Left lung (tissue), 10 donors: ENCODE data around the gene MYL10. TPM values are rescaled to one million over a fixed set of nuclear protein-coding genes. Genes with fewer than 3 reads are reported as not detected.

Experiments used
- ATAC-seq: fragments of 200-7000 bp; cut with Tn5 transposase; one replicate; pipeline ENCODE4 v1.9.1; 2020; ENCODE audit warnings: moderate library complexity
- DNase-seq, 4 donors: peaks; one replicate each; pipeline ENCODE4 v3.0.0-alpha.2; 2013 to 2020
- H3K27ac ChIP-seq, 2 donors: fragments of 200-600 bp; sonication (generic) in 1 of 2; one replicate each; pipeline versions ENCODE4 v1.5.0 to v1.8.0; 2020 to 2021
- H3K27me3 ChIP-seq, 2 donors: fragments of 200-600 bp; sonication (generic) in 1 of 2; one replicate each; pipeline versions ENCODE4 v1.5.0 to v1.8.0; 2020 to 2021
- H3K36me3 ChIP-seq, 2 donors: fragments of 200-600 bp; sonication (generic) in 1 of 2; one replicate each; pipeline versions ENCODE4 v1.5.0 to v1.8.0; 2020 to 2021
- H3K4me1 ChIP-seq, 2 donors: fragments of 200-600 bp; one replicate each; pipeline ENCODE4 v1.8.0; 2021
- H3K4me3 ChIP-seq, 2 donors: fragments of 200-600 bp; sonication (generic) in 1 of 2; one replicate each; pipeline versions ENCODE4 v1.5.0 to v1.8.0; 2020 to 2021; ENCODE audit warnings: mild to moderate bottlenecking in 1 of 2
- H3K9me3 ChIP-seq, 2 donors: fragments of 200-600 bp; sonication (generic) in 1 of 2; one replicate each; pipeline versions ENCODE4 v1.5.0 to v1.8.0; 2020 to 2021
- intact Hi-C, 2 donors: fragments of 100-400 bp; cut with DNase I; formaldehyde crosslinking; loops; one replicate each; pipeline versions ENCODE4 v1.11.2 to v1.14.2; 2022
- polyA plus RNA-seq, 6 donors: library from polyadenylated mRNA; unstranded; fragments of 120-200 nt; gene quantifications; one replicate each; pipeline ENCODE4 v1.2.1, GENCODE V29; 2013; ENCODE audit not compliant: insufficient read length in 6 of 6
- total RNA-seq, 2 donors: library from RNA; stranded (reverse); fragmentation: NEBNext Ultra II Directional; extraction: Animal tissue kit (Norgen Biotek cat#: 25700); gene quantifications; one replicate each; pipeline ENCODE4 v1.2.1, GENCODE V29; 2021
- TF ChIP-seq, protein P1 (sequence below), 2 donors: fragments of 200-600 bp; sonication (generic) in 1 of 2; IDR thresholded peaks; one replicate each; pipeline versions ENCODE4 v1.5.0 to v1.8.0; 2021; ENCODE audit warnings: antibody characterized with exemption in 2 of 2
- donor health status: DM: no; HTN: yes; CAD: no.
- donor health status: DM: no; HTN: no; CAD: no.

The MYL10 gene
- total and polyA plus RNA-seq, 8 donors: 0.17 to 0.43 (median 0.23) TPM; not detected in 3

- H3K4me3 ChIP-seq: no peak overlapping the region
- no peak overlapping the region for H3K27ac ChIP-seq
- ATAC-seq (no peak), DNase-seq (no peak)
- H3K36me3 ChIP-seq: no peaks in the 10 kb centered on the region
- H3K9me3 ChIP-seq: peaks cover 0 to 3% of the 10 kb centered on the region in 2 donors
- TF ChIP-seq, protein P1, sequence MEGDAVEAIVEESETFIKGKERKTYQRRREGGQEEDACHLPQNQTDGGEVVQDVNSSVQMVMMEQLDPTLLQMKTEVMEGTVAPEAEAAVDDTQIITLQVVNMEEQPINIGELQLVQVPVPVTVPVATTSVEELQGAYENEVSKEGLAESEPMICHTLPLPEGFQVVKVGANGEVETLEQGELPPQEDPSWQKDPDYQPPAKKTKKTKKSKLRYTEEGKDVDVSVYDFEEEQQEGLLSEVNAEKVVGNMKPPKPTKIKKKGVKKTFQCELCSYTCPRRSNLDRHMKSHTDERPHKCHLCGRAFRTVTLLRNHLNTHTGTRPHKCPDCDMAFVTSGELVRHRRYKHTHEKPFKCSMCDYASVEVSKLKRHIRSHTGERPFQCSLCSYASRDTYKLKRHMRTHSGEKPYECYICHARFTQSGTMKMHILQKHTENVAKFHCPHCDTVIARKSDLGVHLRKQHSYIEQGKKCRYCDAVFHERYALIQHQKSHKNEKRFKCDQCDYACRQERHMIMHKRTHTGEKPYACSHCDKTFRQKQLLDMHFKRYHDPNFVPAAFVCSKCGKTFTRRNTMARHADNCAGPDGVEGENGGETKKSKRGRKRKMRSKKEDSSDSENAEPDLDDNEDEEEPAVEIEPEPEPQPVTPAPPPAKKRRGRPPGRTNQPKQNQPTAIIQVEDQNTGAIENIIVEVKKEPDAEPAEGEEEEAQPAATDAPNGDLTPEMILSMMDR (IDR thresholded peaks at IDR 0.05): peak in 1 of 2 donors; percentile 34
- H3K4me1 ChIP-seq: no peaks in the 10 kb centered on the region
- no peaks in the 10 kb centered on the region for H3K27me3 ChIP-seq
- intact Hi-C loops: no loop called here
Measured at GRCh38 chr7:101669307-101669706, 40.2 kb upstream of the MYL10 start.

- TF ChIP-seq, protein P1 (IDR thresholded peaks at IDR 0.05): no peak
- DNase-seq (no peak), ATAC-seq (no peak)
- Histone ChIP-seq H3K27me3 (no peaks in the 10 kb centered on the region), H3K4me3 (no peak overlapping the region), H3K36me3 (no peaks in the 10 kb centered on the region), H3K9me3 (peaks cover 0 to 3% of the 10 kb centered on the region in 2 donors), H3K27ac (no peak overlapping the region), H3K4me1 (no peaks in the 10 kb centered on the region)
- intact Hi-C loops: no loop called here
Measured at GRCh38 chr7:101668726-101669125, 39.6 kb upstream of the MYL10 start.

- H3K36me3 ChIP-seq: no peaks in the 10 kb centered on the region
- H3K9me3 ChIP-seq: no peaks in the 10 kb centered on the region
- intact Hi-C loops: no loop called here
- no peak overlapping the region for H3K4me3 ChIP-seq
- H3K4me1 ChIP-seq: no peaks in the 10 kb centered on the region
- no peak overlapping the region for H3K27ac ChIP-seq
- DNase-seq (no peak), ATAC-seq (no peak)
- H3K27me3 ChIP-seq: no peaks in the 10 kb centered on the region
- TF ChIP-seq, protein P1 (IDR thresholded peaks at IDR 0.05): no peak
Measured at GRCh38 chr7:101667920-101668319, 38.8 kb upstream of the MYL10 start.

GRCh38 chr7:101667399-101667798 is 38.3 kb upstream of the MYL10 start:
- no peaks in the 10 kb centered on the region for H3K36me3 ChIP-seq
- no peak overlapping the region for H3K4me3 ChIP-seq
- no peaks in the 10 kb centered on the region for H3K27me3 ChIP-seq
- no peak overlapping the region for H3K27ac ChIP-seq
- TF ChIP-seq, protein P1 (IDR thresholded peaks at IDR 0.05): no peak
- no peak for ATAC-seq
- DNase-seq: no peak
- intact Hi-C loops: no loop called here
- no peaks in the 10 kb centered on the region for H3K9me3 ChIP-seq
- H3K4me1 ChIP-seq: no peaks in the 10 kb centered on the region

GRCh38 chr7:101666741-101667140 is 37.6 kb upstream of the MYL10 start:
- DNase-seq: no peak
- intact Hi-C loops: no loop called here
- H3K36me3 ChIP-seq: no peaks in the 10 kb centered on the region

More at GRCh38 chr7:101666741-101667140, 37.6 kb upstream of the MYL10 start:
- TF ChIP-seq, protein P1 (IDR thresholded peaks at IDR 0.05): no peak
- Histone ChIP-seq H3K4me1 (no peaks in the 10 kb centered on the region), H3K27ac (no peak overlapping the region), H3K27me3 (no peaks in the 10 kb centered on the region), H3K9me3 (no peaks in the 10 kb centered on the region), H3K4me3 (no peak overlapping the region)
- ATAC-seq: no peak
